ENCODE measurements around the gene PNKD. TPM values are rescaled to one million over a fixed set of nuclear protein-coding genes. Genes with fewer than 3 reads are reported as not detected.

Gene PNKD
- total and polyA plus RNA-seq, 2 of the 8 experiments (the other 6 are each of a cell fraction or from before 2014, with no cell fraction given): 43.9 to 65.4 TPM

DNA sequence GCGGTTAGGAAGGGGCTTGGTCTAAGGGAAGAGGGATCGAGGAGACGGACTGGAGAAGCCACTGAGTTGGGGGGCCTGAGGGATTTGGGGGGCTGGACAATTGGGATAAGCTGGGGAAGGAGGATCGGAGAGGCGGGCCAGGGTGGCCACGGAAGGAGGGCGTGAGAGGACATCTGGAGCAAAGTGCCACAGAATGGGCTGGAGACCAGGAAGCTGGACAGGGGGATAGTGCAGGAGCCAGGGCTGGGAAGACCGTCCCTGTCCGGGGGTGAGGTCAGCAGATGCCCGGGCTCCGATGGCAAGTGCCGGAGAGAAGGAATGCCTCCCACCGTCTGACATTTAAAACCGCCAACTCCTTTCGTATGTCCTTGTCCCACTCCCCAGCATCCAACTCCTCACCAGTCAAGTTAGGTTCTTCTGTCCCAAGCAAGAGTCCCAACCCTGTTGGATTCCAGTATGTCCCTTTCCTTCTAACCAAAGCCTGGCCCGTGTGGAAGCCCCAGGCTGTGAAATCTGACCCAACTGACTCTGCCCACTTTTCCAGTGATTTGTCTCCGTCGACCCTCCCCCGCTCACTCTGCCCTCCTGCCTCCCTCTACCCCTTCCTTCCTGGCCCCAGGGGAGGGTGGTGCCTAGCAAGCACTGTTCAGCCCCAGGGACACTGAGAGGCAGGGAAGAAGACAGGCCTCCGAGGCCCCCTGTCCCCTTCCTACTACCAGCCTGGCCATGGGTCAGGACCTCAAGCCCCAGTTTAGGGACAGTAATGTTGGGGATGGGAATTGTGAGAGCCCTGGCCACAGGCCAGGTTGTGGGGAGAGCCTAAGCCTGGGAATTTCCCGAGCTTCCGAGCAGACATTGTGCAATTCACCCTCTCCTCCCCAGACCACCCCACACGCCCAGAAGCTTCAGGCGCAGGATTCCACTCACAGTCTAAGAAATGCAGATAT, 53.5 kb downstream of the PNKD start (continued):
- TF ChIP-seq SUZ12 (IDR thresholded peaks at IDR 0.05; ENCODE audit: low read length) (no peak), SIN3A (conservative IDR thresholded peaks at IDR 0.05 in 1 of 2, IDR thresholded peaks at IDR 0.05 in 1 of 2; ENCODE audit: low read depth in 1 of 2, low read length in 2 of 2) (no peak; a peak in 1 of 4 replicates)
